IPS-18a (cell line): Measurements from ENCODE around the gene POMGNT1.
A peak's percentile ranks its signal among the peaks of the same experiment; 100 is the strongest.
"Not testable (repeated sequence)": the region's sequence is repeated elsewhere in the genome, so short reads cannot be mapped to it uniquely, and the experiment has no call there.

Experiments used
- H3K27ac ChIP-seq: one replicate; pipeline ENCODE4 v1.5.1; 2013; ENCODE audit warnings: low read length
- H3K27me3 ChIP-seq: one replicate; pipeline ENCODE4 v1.6.1; 2013; ENCODE audit warnings: mild to moderate bottlenecking, low read length; ENCODE audit not compliant: control insufficient read depth, insufficient read depth
- H3K36me3 ChIP-seq: one replicate; pipeline ENCODE4 v1.6.1; 2013; ENCODE audit warnings: low read depth, low read length; ENCODE audit not compliant: control insufficient read depth
- H3K4me1 ChIP-seq: one replicate; pipeline ENCODE4 v1.6.1; 2013; ENCODE audit warnings: low read depth, low read length; ENCODE audit not compliant: control insufficient read depth
- H3K4me3 ChIP-seq: one replicate; pipeline ENCODE4 v1.5.1; 2013; ENCODE audit warnings: low read length
- H3K9ac ChIP-seq: one replicate; pipeline ENCODE4 v1.6.1; 2013; ENCODE audit warnings: mild to moderate bottlenecking, low read length, moderate library complexity
- H3K9me3 ChIP-seq: one replicate; pipeline ENCODE4 v1.6.1; 2013; ENCODE audit warnings: low read depth, low read length; ENCODE audit not compliant: control insufficient read depth

Gene POMGNT1

GRCh38 chr1:46197964-46198811, at the start of gene POMGNT1:
Gene POMGNT1 (minus strand): TSS chr1:46198434. CDS start chr1:46197821, 613 bp downstream.
- Histone ChIP-seq H3K9ac (peak within 1 kb of the TSS; percentile 66), H3K4me3 (peak within 1 kb of the TSS; percentile 89), H3K27me3 (no peaks in the 10 kb centered on the region), H3K27ac (no peak within 1 kb of the TSS), H3K9me3 (no peaks in the 10 kb centered on the region), H3K4me1 (no peaks in the 10 kb centered on the region), H3K36me3 (peaks cover 3% of the 10 kb centered on the region)

DNA sequence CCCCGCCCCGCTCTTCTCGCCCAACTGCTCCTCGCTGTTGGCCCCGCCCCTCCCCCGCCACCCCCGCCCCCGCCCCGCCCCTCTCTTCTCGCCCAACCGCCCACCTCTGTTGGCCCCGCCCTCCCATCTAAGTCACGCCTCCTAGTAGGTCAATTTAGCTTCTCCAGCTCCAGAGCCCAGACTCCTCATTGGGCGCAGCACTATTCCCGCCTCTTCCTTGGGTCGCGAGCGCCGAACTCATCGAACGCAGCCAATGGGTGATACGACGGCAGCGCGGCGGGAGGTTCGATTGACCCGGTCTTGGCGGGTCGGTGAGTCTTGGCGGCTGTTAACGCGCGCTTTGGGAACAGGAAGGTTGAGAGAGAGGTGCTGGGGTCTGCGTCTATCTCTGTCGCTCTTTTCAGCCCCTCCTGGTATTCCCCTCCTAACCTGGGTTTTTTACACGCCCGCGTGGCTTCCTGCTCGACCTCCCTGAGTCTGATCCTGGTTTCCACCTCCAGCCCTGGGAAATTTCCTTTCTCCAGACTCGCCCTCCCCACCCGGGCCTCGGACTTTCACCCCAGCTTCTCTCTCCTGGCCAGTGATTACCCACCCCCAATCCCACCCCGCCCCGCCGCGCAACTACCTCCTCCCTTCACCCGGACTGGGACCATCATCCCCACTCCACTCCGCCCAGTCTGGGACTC, 49.3 kb upstream of the POMGNT1 start, which contains the start of gene RAD54L:
Gene RAD54L, plus strand, starts transcription at position 328 of the 686 bp plus-strand sequence. CDS start 643 bp downstream, outside the sequence.
- Histone ChIP-seq H3K36me3 (peaks cover 29% of the 10 kb centered on the region), H3K4me1 (peaks cover 11% of the 10 kb centered on the region), H3K27ac (peak within 1 kb of the TSS; percentile 84), H3K27me3 (no peaks in the 10 kb centered on the region), H3K9me3 (no peaks in the 10 kb centered on the region), H3K4me3 (peak within 1 kb of the TSS; percentile 94), H3K9ac (peak within 1 kb of the TSS; percentile 93)

- H3K36me3 ChIP-seq, result peaks cover 21% of the 10 kb centered on the region
- peak overlapping the region; percentile 75 for H3K27ac ChIP-seq
- H3K9ac ChIP-seq, result peak overlapping the region; percentile 81
- H3K9me3 ChIP-seq, result no peaks in the 10 kb centered on the region
- no peaks in the 10 kb centered on the region for H3K27me3 ChIP-seq
- H3K4me3 ChIP-seq, result peak overlapping the region; percentile 89
- peaks cover 11% of the 10 kb centered on the region for H3K4me1 ChIP-seq
These were observed 48.6 kb upstream of the POMGNT1 start for GRCh38 chr1:46246548-46247435.

DNA sequence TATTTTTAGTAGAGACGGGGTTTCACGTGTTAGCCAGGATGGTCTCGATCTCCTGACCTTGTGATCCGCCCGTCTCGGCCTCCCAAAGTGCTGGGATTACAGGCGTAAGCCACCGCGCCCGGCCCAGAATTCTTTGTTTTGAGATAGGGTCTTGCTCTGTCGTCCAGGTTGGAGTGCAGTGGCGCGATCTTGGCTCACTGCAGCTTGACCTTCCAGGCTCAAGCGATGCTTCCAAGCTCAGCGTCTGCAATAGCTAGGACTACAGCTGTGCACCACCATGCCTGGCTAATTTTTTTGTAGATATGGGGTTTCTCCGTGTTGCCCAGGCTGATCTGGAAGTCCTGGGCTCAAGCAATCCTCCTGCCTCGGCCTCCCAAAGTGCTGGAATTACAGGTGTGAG, 47.9 kb upstream of the POMGNT1 start:
- H3K9me3 ChIP-seq, H3K27ac ChIP-seq, H3K4me3 ChIP-seq, H3K27me3 ChIP-seq: not testable (repeated sequence)
- Histone ChIP-seq H3K36me3 (peaks cover 15% of the 10 kb centered on the region), H3K9ac (peak overlapping the region; percentile 81), H3K4me1 (peaks cover 11% of the 10 kb centered on the region)

- Histone ChIP-seq H3K9ac (no peak overlapping the region), H3K36me3 (peaks cover 5% of the 10 kb centered on the region), H3K27me3 (no peaks in the 10 kb centered on the region), H3K4me1 (peaks cover 11% of the 10 kb centered on the region), H3K27ac (no peak overlapping the region), H3K4me3 (no peak overlapping the region), H3K9me3 (no peaks in the 10 kb centered on the region)
These were observed 46.6 kb upstream of the POMGNT1 start for GRCh38 chr1:46244656-46245371.

GRCh38 chr1:46243831-46244230, 45.6 kb upstream of the POMGNT1 start:
- not testable (repeated sequence) for H3K9me3 ChIP-seq, H3K27me3 ChIP-seq, H3K9ac ChIP-seq, H3K4me3 ChIP-seq, H3K36me3 ChIP-seq, H3K27ac ChIP-seq
- H3K4me1 ChIP-seq, result peaks cover 11% of the 10 kb centered on the region

DNA sequence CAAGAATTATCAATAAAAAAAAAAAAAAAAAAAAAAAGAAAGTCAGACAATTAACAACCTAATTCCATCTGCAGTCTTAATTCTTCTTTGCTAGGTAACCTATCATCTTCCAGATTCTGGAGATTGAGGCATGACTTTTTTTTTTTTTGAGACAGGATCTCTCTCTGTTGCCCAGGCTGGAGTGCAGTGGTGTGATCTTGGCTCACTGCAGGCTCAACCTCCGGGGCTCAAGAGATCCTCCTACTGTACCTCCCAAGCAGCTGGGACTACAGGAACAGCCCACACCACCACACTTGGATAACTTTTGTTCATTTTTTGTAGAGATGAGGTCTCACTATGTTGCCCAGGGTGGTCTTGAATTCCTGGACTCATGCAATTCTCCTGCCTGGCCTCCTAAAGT, 44.7 kb upstream of the POMGNT1 start:
- peaks cover 7% of the 10 kb centered on the region for H3K9me3 ChIP-seq
- H3K27ac ChIP-seq, result no peak overlapping the region
- H3K9ac ChIP-seq, result no peak overlapping the region
- H3K36me3 ChIP-seq, result no peaks in the 10 kb centered on the region
- no peaks in the 10 kb centered on the region for H3K27me3 ChIP-seq
- H3K4me3 ChIP-seq, result no peak overlapping the region
- peaks cover 4% of the 10 kb centered on the region for H3K4me1 ChIP-seq

DNA sequence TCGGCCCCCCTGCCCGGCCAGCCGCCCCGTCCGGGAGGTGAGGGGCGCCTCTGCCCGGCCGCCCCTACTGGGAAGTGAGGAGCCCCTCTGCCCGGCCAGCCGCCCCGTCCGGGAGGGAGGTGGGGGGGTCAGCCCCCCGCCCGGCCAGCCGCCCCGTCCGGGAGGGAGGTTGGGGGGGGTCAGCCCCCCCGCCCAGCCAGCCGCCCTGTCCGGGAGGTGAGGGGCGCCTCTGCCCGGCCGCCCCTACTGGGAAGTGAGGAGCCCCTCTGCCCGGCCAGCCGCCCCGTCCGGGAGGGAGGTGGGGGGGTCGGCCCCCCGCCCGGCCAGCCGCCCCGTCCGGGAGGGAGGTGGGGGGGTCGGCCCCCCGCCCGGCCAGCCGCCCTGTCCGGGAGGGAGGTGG, 43.5 kb upstream of the POMGNT1 start:
- not testable (repeated sequence) for H3K4me1 ChIP-seq, H3K27ac ChIP-seq, H3K4me3 ChIP-seq, H3K36me3 ChIP-seq, H3K27me3 ChIP-seq, H3K9ac ChIP-seq
- peaks cover 11% of the 10 kb centered on the region for H3K9me3 ChIP-seq

- H3K9ac ChIP-seq, H3K27me3 ChIP-seq, H3K4me3 ChIP-seq, H3K4me1 ChIP-seq, H3K27ac ChIP-seq, H3K36me3 ChIP-seq: not testable (repeated sequence)
- peaks cover 13% of the 10 kb centered on the region for H3K9me3 ChIP-seq
These were observed 40.6 kb upstream of the POMGNT1 start for GRCh38 chr1:46238865-46239264.

DNA sequence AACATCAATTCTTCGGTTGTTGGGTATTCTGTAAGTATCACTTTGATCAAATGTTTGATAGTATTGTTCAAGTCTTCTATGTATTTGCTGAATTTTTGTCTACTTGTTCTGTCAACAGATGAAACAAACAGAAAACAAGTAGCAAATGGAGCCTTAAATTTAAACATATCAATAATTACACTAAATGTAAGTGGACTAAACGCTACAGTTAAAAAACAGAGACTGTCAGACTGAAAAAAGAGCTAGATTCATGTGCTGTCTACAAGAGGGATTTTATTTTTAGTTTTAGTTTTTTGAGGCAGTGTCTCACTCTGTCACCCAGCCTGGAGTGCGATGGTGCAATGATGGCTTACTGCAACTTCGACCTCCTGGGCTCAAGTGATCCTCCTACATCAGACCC, 38.6 kb upstream of the POMGNT1 start:
- Histone ChIP-seq H3K4me3 (no peak overlapping the region), H3K27me3 (no peaks in the 10 kb centered on the region), H3K9me3 (peaks cover 13% of the 10 kb centered on the region), H3K9ac (no peak overlapping the region), H3K36me3 (no peaks in the 10 kb centered on the region), H3K4me1 (no peaks in the 10 kb centered on the region), H3K27ac (no peak overlapping the region)

DNA sequence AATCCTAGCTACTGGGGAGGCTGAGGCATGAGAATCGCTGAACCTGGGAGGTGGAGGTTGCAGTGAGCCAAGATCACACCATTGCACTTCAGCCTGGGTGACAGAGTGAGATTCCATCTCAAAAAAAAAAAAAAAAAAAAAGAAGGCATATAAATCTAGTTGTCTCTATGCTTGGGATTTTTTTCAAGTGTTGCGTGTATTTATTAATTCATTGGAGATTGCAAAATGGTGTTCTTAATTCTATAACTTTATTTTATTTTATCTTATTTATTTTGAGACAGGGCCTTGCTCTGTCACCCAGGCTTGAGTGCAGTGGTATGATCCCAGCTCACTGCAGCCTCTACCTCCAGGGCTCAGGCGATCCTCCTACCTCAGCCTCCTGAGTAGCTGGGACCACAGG, 33.0 kb upstream of the POMGNT1 start:
- H3K27ac ChIP-seq, H3K27me3 ChIP-seq, H3K4me3 ChIP-seq, H3K36me3 ChIP-seq, H3K9me3 ChIP-seq, H3K9ac ChIP-seq, H3K4me1 ChIP-seq: not testable (repeated sequence)
